HK-2 (cell line): ENCODE results near the gene SRC.

Source experiments
- DNase-seq: peaks from one replicate; pipeline ENCODE4 v3.0.0-alpha.2; 2018; ENCODE audit not compliant: unreplicated experiment

The SRC gene

DNA sequence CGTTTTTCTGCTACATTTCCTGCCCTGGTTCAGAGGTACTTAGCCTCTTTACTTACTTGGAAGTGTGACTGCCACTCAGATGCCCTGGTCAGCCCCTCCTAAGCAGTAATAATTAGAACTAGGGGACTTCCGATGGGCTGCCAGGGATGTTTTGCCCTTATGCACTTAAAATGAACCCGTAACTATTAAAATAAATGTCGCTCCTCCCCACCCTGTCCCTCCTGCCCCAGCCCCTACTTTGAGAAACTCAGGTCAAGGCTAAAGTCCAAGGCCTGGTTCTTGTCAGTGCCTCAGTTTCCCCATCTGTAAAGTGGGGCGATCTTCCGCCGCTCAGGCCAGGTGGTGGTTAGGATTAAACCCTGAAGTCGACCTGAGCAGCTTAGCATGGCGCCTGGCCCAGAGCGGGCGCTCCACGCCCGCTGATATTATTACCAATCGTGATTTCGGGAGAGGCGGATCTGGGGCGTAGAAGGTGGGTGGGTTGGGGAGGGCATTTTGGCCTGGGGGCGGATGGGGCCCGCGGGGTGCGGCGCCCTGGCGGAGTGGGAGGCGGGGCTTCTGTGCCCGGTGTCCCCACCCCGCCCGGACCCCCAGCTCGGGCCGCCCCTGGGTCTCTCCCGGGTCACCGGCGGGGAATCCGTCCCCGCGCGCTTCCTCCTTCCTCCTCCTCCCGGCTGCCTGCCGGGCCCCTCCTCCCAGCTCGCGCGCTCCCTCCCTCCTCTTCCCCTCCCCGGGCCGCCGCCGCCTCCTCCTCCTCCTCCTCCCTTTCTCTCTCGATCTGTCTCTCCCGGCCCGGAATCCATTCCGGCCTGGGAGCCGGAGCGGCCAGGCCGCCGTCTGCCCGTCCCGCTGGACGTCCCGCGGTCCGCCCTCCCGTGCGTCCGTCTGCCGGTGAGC lies at the start of gene SRC:
Gene SRC, plus strand, starts transcription at position 802 of the 897 bp plus-strand sequence. CDS start 38,014 bp downstream, outside the sequence.
- peak; percentile 94 for DNase-seq

DNA sequence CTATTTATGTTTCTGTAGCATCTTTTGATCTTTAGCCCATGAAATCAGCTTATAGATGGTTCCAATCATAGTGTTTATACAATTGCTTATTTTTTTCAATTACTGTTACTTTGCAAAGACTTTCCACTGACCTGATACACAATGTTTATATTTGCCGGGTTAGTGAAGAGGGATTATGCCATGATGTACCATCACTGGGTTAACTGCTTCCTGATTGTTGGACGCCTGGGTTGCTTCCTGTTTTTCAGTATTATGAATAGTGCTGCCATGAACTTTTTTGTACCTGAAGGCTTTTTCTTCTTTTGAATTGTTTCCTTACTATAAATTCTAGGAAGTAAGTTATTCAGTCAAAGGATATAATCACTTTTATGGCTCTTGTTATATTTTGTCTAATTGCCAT lies 49.6 kb upstream of the SRC start:
- DNase-seq = no peak

DNA sequence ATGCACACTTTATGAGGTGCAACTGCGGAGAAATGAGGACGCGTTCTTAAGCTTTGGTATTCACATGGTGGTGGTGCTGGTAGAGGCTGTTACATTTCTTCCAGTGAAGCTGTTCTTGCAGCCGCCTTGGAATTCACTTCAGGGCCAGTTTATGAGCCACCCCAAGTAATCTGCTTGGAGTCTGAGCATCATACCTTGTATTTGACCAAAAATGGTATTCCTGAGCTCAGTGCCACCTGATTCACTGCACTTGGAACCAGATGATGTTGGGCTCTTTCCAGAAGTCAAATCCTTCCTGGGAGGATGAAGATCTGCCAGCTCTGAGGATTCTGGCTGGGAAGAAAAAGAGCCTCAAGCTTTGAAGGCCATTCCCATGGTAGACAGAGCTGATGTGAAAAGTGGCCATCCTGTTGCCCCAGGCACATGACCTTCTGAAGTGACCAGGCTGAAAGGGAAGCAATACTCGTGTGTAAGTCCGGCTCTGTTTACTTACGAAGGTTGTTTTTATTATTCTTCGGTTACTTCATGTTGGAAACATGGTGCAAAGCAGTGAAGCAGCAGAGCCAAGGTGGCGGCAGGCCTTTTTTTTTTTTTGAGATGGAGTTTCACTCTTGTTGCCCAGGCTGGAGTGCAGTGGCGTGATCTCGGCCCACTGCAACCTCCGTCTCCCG lies 48.7 kb upstream of the SRC start:
- DNase-seq = no peak

DNA sequence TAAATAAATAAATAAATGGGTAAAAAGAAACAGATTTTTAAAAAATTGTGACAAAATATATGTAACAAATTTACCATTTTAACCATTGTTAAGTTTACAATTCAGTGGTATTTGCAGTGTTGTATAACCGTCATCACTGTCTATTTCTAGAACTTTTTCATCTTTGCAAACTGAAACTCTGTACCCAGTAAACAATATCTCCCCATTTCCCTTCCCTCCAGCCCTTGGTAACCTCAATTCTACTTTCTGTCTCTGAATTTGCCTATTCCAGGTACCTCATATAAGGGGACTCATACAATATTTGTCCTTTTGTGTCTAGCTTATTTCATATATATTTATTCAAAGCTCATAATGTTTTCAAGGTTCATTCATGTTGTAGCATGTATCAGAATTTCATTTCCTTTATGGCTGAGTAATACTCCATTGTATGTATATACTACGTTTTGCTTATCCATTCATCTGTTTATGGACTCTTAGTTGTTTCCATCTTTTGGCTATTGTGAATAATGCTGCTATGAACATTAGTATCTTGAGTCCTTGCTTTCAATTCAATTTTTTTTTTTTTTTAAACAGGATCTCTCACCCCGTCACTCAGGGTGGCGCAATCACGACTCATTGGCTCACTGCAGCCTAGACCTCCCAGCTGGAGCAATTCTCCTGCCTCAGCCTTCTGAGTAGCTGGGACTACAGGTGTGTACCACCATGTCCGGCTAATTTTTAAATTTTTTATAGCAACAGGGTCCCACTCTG lies 47.6 kb upstream of the SRC start:
- no peak for DNase-seq

DNA sequence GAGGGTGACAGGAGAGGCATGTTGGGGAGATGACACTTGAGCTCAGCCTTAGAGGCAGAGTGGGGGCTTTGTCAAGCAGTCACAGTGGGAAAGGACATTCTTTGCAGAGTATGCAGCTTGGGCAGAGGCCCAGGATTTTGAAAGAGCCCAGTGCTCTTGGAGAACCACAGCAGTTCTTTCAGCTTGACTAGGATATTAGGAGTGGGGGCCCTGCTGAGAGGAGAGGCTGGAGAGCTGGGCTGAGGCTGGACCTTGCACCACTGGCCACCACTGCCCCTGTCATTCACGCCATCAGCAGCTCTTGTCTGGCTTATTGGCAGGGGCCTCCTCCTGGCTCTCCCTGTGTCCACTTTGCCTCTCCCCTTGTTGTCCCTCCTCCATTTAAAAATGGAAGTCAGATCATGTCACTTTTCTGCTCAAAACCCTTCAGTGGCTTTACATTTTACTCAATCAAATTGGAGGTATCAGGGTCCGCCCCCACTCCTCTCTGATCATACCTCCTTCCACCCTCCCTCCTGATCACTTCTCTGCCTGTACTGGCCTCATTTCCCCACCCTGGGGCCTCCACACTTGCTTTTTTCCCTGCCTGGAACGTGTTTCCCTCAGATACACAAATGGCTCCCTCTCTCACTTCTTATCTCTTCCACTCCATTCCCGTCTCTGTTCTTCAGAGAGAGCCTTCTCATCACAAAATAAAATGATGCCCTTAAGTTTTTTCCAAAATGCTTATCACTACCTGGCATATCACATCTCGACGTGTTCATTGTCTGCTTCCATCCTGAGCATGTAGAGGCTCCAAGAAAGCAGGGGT lies 46.0 kb upstream of the SRC start:
- DNase-seq = no peak

DNA sequence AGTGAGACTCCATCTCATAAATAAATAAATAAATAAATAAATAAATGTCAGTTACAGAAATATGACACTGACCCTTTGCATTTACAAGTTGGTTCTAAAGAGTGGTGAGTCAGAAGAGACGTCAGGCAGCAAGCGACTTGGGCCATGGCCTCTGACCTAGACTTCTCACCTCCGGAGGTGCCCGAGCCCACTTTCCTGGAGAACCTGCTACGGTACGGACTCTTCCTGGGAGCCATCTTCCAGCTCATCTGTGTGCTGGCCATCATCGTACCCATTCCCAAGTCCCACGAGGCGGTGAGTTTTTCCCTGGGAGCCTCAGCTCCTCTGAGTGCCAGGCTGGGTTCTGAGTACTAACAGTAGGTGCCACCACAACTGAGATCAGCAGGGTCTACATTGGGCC lies 44.8 kb upstream of the SRC start:
- no peak for DNase-seq

DNA sequence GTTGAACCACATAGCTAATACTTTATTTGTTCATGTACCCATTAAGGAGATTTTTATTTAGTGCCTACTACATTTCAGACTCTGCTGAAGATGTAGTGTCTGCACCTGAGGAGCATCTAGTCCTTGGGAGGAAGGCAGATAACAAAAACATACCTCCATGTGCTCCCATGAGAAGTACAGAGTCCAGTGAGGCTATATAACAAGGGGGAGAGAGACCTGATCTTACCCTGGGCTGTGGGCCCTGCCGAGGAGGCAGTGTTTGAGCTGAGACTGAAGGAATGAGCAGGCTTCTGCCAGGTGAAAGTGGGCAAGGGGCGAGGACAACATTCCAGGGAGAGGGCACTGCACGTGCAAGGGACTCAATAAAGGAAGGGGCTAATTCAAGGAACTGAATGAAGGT lies 44.4 kb upstream of the SRC start:
- DNase-seq = no peak

DNA sequence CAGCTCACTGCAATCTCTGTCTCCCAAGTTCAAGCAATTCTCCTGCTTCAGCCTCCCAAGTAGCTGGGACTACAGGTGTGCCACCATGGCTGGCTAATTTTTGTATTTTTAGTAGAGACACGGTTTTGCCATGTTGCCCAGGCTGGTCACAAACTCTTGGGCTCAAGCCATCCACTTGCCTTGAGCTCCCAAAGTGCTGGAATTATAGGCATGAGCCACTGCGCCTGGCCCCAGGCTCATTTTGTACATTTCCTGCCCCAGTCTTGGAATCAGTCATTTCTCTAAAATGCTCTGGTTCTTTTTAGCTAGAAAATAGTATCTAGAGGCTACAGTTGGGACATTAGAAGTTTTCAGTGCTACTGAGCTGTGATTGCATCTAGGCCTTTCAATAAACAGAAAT lies 43.0 kb upstream of the SRC start:
- DNase-seq = no peak

DNA sequence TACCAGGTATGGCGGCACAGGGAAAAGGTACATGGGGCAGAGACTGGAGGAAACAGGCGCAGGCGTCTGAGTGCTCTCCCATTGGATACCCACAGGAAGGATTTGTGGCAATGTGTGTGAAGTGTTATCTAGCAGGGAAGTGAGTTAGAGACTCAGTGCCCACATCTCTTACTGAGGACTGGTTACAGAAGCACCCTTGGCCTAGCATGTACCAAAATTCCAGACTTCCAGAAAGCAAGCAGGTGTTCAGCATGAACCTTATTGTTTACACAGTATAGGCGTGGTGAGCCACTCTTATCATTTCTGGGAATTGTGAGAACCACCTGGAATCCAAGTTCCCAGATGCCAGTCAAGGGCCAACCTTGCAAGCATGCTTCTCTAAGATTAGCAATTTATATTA lies 42.3 kb upstream of the SRC start:
- no peak for DNase-seq

DNA sequence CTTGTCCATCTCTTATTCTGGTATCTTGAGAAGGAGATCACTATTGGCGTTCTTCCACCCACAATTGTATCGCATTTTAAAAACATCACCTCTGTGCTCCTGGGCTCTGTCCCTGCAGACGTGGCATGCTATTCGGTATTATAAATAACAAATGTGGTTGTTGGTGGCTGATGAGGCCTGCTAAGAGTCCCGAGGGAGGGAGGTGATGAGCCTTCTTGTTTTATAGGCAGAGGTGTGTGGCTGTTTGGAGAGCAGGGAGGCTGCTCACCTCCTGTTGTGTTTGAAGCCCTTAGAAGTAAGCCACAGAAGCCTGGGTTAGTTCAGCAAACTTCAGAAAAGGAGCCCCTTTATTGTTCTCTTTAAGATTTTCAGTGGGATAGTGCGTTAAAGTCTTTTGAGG lies 40.9 kb upstream of the SRC start:
- no peak for DNase-seq

DNA sequence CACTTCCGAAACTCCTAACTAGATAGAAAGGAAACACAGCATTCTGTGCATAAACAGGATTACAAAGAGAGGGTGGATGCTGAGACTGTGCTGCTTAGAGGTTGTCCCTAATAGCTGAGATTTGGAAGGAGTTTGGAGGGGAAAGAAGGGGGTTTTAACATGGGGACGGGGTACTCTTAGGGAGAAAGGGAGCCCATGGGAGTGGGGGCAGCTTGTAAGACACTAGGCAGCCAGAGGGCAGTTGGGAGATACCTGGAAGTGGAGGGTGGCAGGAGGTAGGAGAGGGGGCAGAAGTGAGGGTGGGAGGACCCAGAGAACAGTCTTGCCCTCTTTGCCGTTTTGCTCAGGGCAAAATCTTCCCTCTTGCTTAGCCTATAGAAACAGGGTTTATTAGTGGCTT lies 40.1 kb upstream of the SRC start:
- no peak for DNase-seq

DNA sequence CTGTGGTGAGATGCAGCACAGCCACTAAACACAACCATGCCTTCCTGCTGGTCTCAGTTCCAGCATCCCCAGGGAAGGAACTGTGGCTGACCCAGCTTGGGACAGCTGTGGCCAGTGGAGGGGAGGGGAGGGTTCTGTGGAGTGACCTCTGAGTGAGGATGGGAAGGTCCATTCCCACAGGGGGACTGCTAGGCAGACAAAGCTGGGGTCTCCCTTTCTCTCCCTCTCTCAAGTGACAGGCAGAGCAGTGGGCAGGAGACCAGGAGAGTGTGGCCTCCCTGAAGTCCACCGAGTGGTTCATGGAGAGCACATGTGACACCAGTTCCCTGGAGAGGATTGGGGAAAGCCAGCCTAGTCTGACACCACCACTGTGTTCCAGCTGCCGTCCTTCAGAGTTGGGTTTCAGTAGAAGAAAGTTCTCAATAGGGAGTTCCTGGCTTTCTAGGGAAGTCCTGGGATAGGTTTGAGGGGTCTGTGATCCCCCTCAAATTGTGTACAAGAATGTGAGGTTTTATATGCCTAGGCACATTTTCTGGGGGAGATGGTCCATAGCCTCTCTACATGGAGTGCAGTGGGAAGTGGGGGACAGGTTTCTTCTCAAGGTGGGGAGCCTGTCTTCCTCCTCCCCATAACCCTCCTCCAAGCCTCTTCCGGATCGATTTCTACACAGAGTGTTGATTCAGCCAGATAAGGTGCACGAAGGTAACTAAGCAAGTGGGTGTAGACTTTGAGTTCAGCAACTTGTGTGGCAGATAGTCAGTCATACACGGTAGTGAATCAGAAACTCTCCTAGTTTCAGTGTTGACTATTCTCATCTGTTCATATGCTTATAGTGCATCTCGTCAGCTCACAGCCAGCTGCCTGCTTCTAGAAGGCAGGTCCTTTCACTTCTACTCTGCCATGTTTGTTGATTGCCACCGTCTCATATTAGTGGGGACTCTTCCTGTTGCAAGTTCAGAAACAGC lies 37.6 kb upstream of the SRC start:
- DNase-seq = no peak

DNA sequence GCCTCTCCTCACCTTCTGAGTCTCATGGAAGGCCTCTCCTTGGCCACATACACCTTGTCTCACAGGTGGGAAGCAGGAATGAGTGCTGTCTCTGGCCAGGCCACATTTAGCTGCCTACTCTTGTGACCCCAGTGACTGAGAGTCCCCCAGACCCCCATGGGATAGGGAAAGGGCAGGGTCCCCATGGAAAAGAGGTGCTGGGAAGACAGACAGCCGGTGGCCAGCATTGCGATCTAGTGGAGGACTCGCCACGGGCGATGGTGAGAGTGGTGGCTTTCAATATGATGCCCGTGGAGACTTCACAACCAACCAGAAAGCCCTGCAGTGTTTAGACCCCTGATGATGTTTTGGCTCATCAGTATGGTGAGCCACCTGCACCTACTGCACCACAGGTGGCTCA lies 36.6 kb upstream of the SRC start:
- DNase-seq = no peak

DNA sequence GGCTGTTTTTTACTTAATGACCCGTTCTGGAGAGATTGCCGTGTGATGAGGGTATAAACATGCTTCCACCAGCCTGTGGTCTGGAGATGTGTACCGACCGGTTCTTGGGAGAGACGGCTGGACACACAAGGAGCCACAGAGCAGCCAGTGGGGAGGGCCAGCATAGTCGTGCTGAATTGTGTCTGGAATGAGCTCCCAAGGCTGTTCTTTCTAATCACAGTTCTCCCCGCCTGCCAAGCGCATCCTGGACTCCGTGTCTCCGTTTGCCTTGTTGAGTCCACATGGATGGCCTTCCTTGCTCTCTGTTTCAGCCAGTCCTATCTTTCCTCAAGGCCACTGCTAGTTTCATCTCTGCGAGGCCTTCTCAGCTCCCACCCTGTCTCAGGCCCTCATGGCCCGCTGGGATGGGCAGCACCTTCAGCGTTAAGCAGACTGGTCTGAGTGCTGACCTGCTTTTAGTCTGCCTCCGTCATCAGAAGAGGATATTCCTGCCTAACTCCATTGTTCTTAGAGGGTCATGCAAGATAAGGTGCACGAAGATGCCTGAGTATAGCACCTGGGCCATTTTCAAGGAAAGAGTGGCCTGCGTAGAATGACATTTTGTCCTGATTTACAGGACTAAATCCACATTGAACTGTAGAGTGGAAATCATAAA lies 35.9 kb upstream of the SRC start:
- DNase-seq = no peak

DNA sequence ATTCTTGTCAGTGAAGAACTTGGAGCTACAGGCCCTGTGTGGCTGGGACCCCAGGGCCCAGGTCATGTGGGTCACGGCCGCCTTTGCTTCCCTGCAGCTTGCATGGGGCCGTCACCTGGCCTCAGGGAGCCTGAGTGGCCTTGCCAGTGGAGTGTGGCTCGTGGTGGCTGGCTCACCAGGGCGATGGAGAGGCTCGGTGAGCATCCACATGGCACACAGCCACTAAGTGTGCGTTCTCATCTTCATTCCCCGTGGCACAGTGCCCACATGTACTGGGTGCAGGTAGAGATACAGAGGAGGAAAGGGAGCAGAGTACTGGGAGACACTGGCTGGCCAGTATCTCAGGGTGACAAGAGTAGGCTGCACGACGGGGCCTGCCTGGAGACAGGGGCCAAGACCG lies 35.0 kb upstream of the SRC start:
- no peak for DNase-seq

DNA sequence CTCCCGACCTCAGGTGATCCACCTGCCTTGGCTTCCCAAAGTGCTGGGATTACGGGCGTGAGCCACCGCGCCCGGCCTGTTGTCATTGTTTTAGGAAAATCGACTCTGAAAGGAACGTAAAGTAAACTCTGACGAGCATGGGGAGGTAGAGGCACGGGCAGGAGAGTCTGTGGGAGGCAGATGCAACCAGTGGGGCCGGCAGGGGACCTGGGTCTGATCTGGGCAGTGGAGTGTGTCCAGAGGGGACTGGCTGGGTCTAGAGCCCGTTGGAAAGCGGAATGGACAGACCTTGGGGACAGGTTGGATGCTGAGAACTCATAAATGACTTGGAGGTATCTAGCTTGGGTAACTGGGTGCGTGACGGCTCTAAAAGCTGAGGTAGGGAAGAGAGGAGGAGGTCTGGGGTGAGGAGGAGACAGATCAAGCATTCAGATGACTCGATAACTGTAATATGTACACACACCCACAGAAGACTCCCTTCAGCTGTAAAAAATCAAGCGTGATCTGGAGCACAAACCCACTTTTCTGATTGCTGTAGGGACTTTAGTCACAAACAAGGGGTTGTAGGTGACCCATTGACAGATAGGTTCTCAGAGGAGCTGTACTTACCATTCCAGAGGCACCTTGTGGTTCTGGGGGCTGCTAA lies 34.1 kb upstream of the SRC start:
- DNase-seq = no peak

DNA sequence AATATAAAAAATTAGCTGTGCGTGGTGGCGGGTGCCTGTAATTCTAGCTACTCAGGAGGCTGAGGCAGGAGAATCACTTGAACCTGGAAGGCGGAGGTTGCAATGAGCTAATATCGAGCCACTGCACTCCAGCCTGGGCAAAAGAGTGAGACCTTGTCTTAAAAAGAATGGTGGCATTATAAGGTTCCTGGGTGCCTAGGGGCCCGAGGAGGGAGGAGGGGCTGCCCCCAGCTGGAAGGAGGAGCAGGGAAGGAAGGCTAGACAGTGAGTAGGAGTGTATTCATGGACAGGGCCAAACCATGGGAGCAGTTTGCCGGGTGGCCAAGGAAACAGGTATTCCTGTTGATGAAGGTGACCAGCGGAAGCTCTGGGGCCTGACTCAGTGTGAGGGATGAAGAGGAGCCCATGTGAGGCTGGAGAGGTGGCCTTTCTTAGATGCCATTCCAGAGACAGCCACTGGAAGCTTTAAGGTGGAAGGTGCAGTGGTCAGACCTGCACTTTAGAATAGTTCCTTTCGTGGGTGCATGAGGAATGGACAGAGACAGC lies 32.3 kb upstream of the SRC start:
- DNase-seq = no peak

DNA sequence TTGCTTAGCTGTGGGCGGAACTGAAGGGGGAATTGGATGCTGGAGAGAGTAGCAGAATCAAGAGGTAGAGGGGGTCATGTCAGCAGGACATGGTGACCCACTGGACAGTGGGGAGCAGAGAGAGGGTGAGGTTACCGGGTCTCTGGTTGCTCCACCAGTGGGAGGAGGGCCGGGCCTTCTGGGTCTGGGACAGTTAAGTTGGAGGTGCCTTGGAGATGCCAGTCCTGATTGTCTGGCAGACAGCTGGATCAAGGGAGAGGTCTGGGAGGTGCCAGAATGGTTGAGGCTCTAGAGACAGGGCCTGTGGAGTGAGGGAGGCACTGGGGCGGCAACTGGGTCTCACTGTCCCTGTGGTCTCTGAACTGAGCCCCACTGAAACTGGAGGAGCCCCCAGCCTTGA lies 31.8 kb upstream of the SRC start:
- DNase-seq = no peak

DNA sequence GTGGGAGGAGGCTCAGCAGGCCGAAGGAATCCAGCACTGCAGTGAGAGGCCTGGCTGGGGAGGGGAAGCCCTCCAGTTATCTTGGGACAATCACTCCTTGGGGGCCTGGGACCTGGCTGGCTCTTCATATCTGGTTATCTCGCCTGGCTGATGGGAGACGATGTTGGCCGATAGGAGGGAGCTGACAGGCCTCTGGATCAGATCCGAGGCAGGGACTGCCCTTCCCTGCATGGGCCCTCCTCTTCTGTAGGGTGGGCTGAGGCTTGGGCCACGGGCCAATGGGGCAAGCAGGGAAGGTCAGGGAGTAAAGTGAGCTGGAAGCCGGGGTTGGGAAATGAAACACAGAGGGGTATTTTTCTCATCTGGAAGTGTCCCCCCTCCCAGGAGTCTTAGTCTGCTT lies 31.3 kb upstream of the SRC start:
- DNase-seq = no peak
